ENCODE data around the gene RFTN1. TPM values are rescaled to one million over a fixed set of nuclear protein-coding genes. Genes with fewer than 3 reads are reported as not detected.

RFTN1 gene
- total and polyA plus RNA-seq, 8 donors = 1.9 to 14.0 (median 2.9) TPM

DNA sequence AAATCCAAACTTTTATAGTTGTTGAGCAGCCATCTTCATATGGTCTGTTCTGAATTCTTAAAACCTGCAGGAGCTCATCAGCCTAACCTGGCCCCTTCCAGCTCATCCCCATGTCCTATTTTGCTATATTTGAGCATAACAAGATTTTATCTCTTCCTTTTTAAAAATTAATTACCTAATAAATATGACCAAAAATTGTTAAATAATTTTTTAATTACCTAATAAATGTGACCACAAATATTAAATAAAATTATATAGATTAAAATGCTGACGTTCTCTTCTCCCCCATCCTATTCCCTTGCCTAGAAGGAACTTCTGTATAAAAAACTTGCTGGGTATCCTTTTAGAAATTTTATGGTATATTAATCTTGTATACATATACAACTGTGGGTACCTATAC, 204.8 kb downstream of the RFTN1 start:
- Histone ChIP-seq H3K4me3 (no peak overlapping the region), H3K27ac (no peak overlapping the region), H3K9me3 (no peaks in the 10 kb centered on the region), H3K4me1 (no peaks in the 10 kb centered on the region), H3K36me3 (peaks cover 0 to 7% (median 0%) of the 10 kb centered on the region in 3 donors), H3K27me3 (no peaks in the 10 kb centered on the region)
- TF ChIP-seq, protein P1, sequence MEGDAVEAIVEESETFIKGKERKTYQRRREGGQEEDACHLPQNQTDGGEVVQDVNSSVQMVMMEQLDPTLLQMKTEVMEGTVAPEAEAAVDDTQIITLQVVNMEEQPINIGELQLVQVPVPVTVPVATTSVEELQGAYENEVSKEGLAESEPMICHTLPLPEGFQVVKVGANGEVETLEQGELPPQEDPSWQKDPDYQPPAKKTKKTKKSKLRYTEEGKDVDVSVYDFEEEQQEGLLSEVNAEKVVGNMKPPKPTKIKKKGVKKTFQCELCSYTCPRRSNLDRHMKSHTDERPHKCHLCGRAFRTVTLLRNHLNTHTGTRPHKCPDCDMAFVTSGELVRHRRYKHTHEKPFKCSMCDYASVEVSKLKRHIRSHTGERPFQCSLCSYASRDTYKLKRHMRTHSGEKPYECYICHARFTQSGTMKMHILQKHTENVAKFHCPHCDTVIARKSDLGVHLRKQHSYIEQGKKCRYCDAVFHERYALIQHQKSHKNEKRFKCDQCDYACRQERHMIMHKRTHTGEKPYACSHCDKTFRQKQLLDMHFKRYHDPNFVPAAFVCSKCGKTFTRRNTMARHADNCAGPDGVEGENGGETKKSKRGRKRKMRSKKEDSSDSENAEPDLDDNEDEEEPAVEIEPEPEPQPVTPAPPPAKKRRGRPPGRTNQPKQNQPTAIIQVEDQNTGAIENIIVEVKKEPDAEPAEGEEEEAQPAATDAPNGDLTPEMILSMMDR (IDR thresholded peaks at IDR 0.05) = no peak
- DNase-seq = no peak
- no peak for ATAC-seq
- FAIRE-seq = no peak
- intact Hi-C loops (cut with DNase I) = no loop called here
- 94 to 98% methylated on average over 1 of the region's 1 CpG for WGBS, 2 donors

- no peaks in the 10 kb centered on the region for H3K9me3 ChIP-seq
- no peaks in the 10 kb centered on the region for H3K27me3 ChIP-seq
- intact Hi-C loops (cut with DNase I) = no loop called here
- H3K4me1 ChIP-seq = no peaks in the 10 kb centered on the region
- WGBS, 2 donors = 80 to 89% methylated on average over 5 of the region's 5 CpGs
- DNase-seq (no peak), FAIRE-seq (no peak), ATAC-seq (no peak)
- no peak overlapping the region for H3K27ac ChIP-seq
- TF ChIP-seq, protein P1 (IDR thresholded peaks at IDR 0.05) = no peak
- peaks cover 0 to 7% (median 0%) of the 10 kb centered on the region in 3 donors for H3K36me3 ChIP-seq
- H3K4me3 ChIP-seq = no peak overlapping the region
These were observed 205.5 kb downstream of the RFTN1 start for GRCh38 chr3:16307832-16308531.

DNA sequence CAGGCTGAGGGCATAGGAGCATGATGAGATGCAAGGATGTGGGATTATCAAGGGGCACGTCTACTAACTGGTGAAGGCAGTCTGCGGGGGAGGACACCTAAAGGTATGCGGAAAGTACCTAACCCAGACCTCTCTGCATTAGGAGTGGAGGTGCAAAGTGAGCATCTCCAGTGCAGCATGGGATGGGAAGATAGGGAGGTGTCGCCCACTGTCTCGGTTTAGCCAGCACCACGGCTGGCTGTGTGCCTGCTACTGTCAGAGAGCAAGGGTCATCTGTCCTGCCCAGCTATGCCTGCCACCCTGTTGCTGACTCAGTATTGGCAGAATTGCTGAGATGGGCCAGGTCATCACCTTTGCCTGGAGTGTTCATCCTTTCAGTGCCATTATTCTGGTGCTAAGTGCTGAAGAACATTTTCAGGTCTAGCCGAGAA, 208.4 kb downstream of the RFTN1 start:
- Histone ChIP-seq H3K36me3 (peaks cover 0 to 7% (median 0%) of the 10 kb centered on the region in 3 donors), H3K27me3 (no peaks in the 10 kb centered on the region), H3K9me3 (no peaks in the 10 kb centered on the region), H3K4me3 (no peak overlapping the region), H3K27ac (no peak overlapping the region), H3K4me1 (no peaks in the 10 kb centered on the region)
- 91 to 94% methylated on average over 7 of the region's 7 CpGs for WGBS, 2 donors
- FAIRE-seq (no peak), DNase-seq (no peak), ATAC-seq (no peak)
- TF ChIP-seq, protein P1 (IDR thresholded peaks at IDR 0.05) = no peak
- intact Hi-C loops (cut with DNase I) = no loop called here

DNA sequence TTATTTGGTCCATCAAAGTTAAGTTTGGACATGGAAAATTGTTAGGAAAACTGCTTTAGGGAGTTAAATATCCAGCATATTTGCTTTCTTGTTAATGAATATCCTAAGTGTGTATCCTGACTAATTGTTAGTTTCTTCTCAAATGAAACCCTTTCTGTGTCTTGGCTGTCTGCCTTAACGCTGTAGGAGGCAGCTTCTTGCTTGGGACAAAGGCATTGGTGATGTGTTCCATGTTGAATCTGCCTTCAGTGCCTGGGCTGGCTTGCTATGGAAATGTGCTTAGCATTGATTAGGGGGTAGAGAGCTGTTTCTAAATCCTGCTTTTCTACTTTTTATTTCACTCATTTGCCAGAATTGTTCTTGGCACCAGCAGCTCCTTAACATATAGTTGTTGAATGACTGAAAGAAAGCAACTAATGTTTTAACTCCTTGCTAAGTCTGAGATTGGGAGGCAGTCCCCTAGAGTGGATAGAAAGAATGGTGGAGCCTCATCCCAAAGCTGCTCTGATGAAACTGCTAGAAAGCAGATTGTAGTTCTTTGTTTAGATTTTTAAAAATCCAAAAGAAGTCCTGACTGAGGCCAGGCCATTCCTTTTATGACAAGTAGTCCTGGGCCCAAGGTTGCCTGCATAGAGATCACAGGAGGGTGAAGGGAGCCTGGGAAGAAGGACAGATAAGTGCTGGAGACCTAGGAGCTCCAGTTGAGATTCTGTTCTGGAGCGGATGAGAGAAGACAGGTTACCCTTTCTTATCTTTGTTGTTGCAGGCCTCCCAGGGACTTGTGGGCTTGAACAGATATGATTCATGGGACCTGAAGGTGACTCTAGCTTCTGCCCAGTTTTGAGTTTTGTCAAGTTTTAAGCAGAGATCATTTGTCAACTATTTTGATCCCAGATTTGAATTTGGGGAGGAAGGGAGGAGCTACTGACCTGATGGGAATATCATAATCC, 209.2 kb downstream of the RFTN1 start:
- Histone ChIP-seq H3K27ac (no peak overlapping the region), H3K4me1 (no peaks in the 10 kb centered on the region), H3K9me3 (no peaks in the 10 kb centered on the region), H3K4me3 (no peak overlapping the region), H3K36me3 (peaks cover 0 to 7% (median 0%) of the 10 kb centered on the region in 3 donors), H3K27me3 (no peaks in the 10 kb centered on the region)
- DNase-seq = no peak
- no peak for ATAC-seq
- 84 to 85% methylated on average over 2 of the region's 2 CpGs for WGBS, 2 donors
- FAIRE-seq = no peak
- TF ChIP-seq, protein P1 (IDR thresholded peaks at IDR 0.05) = no peak
- intact Hi-C loops (cut with DNase I) = no loop called here

Data from pancreas (tissue), 10 donors.